ENCODE results near the gene DIS3L2. TPM values are rescaled to one million over a fixed set of nuclear protein-coding genes. Genes with fewer than 3 reads are reported as not detected.

DIS3L2 gene
- total RNA-seq, 4 donors from 2014 or later: 10.3 to 63.9 (median 29.7) TPM

DNA sequence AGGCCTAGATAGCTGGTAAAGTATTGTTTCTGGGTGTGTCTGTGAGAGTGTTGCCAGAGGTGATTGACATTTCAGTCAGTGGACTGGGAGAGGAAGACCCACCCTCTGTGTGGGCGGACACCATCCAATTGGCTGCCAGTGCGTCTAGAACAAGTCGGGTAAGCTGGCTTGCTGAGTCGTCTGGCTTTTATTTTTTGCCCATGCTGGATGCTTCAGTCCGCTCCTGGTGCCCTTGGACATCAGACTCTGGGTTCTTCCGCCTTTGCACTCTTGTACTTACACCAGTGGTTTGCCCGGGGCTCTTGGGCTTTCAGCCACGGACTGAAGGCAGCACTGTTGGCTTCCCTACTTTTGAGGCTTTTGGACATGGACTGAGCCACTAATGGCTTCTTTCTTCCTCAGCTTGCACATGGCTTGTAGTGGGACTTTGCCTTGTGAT, 24.3 kb downstream of the DIS3L2 start:
- no peaks in the 10 kb centered on the region for H3K36me3 ChIP-seq
- H3K4me1 ChIP-seq: no peaks in the 10 kb centered on the region
- intact Hi-C loops (cut with DNase I; ENCODE audit: low total_unique reads): no loop called here
- no peak overlapping the region for H3K4me3 ChIP-seq
- no peak overlapping the region for H3K27ac ChIP-seq
- TF ChIP-seq, protein P1, sequence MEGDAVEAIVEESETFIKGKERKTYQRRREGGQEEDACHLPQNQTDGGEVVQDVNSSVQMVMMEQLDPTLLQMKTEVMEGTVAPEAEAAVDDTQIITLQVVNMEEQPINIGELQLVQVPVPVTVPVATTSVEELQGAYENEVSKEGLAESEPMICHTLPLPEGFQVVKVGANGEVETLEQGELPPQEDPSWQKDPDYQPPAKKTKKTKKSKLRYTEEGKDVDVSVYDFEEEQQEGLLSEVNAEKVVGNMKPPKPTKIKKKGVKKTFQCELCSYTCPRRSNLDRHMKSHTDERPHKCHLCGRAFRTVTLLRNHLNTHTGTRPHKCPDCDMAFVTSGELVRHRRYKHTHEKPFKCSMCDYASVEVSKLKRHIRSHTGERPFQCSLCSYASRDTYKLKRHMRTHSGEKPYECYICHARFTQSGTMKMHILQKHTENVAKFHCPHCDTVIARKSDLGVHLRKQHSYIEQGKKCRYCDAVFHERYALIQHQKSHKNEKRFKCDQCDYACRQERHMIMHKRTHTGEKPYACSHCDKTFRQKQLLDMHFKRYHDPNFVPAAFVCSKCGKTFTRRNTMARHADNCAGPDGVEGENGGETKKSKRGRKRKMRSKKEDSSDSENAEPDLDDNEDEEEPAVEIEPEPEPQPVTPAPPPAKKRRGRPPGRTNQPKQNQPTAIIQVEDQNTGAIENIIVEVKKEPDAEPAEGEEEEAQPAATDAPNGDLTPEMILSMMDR (IDR thresholded peaks at IDR 0.05): no peak
- TF ChIP-seq POLR2A (IDR thresholded peaks at IDR 0.05): no peak
- H3K9me3 ChIP-seq: no peaks in the 10 kb centered on the region
- H3K27me3 ChIP-seq: no peaks in the 10 kb centered on the region
- DNase-seq: no peak

DNA sequence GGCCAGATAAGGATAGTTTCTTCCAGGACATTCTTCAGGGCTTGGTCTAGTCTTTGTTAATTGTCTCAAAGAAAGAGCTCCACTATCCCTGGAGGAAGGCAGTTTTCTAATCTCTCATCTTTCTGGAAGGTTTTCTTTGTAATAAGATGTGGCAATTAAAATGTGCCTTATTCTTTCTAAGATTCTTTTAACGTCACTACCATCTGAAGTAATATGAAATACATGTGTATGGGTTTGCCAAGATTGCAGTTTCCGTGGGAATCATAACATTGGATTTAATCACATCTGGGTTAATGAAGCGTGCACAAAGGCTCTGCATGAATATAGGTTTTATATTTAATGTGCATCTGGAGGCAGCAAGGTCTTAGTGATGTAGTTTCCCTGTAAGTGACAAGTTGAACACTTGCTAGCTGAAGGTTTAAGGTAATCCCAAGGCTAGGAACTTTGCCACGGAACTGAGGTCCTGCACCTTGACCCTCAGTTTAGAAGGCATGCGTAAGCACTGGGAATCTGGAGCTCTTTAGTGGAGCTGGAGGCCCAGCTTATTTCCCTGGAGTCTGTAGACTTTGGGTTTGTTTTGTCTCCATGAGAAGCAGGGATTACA, 25.7 kb downstream of the DIS3L2 start:
- no peak overlapping the region for H3K27ac ChIP-seq
- intact Hi-C loops (cut with DNase I; ENCODE audit: low total_unique reads): no loop called here
- DNase-seq: peak in 1 of 2 donors; percentile 16
- no peaks in the 10 kb centered on the region for H3K27me3 ChIP-seq
- TF ChIP-seq, protein P1 (IDR thresholded peaks at IDR 0.05): no peak
- no peak for TF ChIP-seq POLR2A (IDR thresholded peaks at IDR 0.05)
- H3K4me1 ChIP-seq: no peaks in the 10 kb centered on the region
- no peaks in the 10 kb centered on the region for H3K9me3 ChIP-seq
- no peaks in the 10 kb centered on the region for H3K36me3 ChIP-seq
- H3K4me3 ChIP-seq: no peak overlapping the region

DNA sequence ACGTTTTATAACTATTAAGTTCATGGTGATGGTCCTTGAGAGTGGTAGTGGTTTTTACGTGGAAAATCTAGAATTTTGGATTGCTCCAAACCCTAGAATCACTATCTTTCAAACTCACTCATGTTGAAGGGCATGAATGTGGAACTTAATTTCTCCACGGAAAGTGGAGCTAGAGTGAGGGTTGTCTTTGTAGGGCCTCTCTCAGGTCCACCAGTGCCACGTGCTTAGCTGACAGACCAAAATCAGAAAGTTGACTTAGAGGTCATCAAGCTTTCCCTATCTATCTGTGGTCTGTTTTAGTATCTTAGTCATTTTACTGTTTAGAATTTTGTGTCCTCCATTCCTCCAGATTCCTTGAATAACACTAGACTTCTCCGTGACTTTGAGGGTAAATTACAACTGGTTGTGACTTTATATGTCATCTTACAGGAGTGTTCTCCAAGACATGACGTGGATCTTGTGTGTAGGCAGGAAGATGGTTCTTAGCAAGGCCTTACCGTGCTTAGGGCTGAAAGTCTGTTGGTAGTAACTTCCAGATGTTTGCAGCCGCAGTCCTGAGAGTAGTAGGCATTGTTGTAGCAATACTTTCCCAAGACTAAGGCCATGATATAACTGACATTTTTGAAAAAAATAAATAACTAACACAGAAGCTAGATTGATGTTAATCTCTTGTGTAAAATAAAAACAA, 26.8 kb downstream of the DIS3L2 start:
- H3K4me1 ChIP-seq: no peaks in the 10 kb centered on the region
- H3K27me3 ChIP-seq: no peaks in the 10 kb centered on the region
- H3K27ac ChIP-seq: no peak overlapping the region
- no peak for TF ChIP-seq POLR2A (IDR thresholded peaks at IDR 0.05)
- TF ChIP-seq, protein P1 (IDR thresholded peaks at IDR 0.05): no peak
- no peak overlapping the region for H3K4me3 ChIP-seq
- no peak for DNase-seq
- intact Hi-C loops (cut with DNase I; ENCODE audit: low total_unique reads): no loop called here
- no peaks in the 10 kb centered on the region for H3K36me3 ChIP-seq
- no peaks in the 10 kb centered on the region for H3K9me3 ChIP-seq

DNA sequence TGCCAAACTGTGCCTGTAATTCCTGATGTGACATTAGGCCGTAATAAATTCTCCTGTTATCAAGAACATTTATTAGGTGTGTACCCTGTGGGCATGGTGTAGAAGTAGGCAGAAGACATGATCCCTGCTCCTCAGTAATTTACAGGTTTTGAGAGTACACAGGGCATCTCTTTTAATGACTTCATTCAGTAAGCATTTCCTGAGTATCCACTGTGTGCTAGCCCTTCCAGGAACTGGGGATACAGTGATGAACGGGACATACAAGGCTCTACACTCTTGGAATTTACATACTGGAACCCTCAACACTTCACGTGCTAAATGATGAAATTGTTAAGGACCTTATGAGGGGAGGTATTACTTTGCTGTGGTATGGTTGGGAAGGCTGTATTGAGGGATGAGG, 30.2 kb downstream of the DIS3L2 start:
- no peaks in the 10 kb centered on the region for H3K36me3 ChIP-seq
- TF ChIP-seq, protein P1 (IDR thresholded peaks at IDR 0.05): no peak
- TF ChIP-seq POLR2A (IDR thresholded peaks at IDR 0.05): no peak
- no peaks in the 10 kb centered on the region for H3K4me1 ChIP-seq
- H3K27ac ChIP-seq: no peak overlapping the region
- intact Hi-C loops (cut with DNase I; ENCODE audit: low total_unique reads): no loop called here
- H3K4me3 ChIP-seq: no peak overlapping the region
- no peaks in the 10 kb centered on the region for H3K9me3 ChIP-seq
- DNase-seq: no peak
- H3K27me3 ChIP-seq: no peaks in the 10 kb centered on the region

DNA sequence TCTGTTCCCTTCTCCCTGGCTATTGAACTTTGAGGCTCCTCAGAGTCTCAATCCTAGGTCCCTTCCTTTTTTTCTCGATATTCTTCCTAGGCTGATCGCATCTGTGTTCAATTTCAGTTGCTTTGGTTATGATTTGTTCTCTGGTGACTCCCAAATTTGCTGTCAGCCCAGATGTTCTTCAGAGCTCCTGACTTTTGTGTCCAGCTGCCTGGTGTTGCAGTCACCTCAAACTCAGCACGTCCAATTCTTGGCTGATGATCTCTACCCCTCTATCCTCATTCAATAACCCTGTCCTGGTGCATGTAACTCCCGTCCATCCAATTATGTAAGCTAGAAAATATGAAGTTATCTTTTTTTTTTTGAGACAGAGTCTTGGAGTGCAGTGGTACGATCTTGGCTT, 31.4 kb downstream of the DIS3L2 start:
- Histone ChIP-seq H3K27ac (no peak overlapping the region), H3K4me1 (no peaks in the 10 kb centered on the region), H3K27me3 (no peaks in the 10 kb centered on the region), H3K9me3 (no peaks in the 10 kb centered on the region), H3K36me3 (no peaks in the 10 kb centered on the region), H3K4me3 (no peak overlapping the region)
- DNase-seq: no peak
- TF ChIP-seq, protein P1 (IDR thresholded peaks at IDR 0.05): no peak
- no peak for TF ChIP-seq POLR2A (IDR thresholded peaks at IDR 0.05)
- intact Hi-C loops (cut with DNase I; ENCODE audit: low total_unique reads): no loop called here

All from uterus (tissue), 4 donors.